ENCODE results near the gene CACTIN. TPM values are rescaled to one million over a fixed set of nuclear protein-coding genes. Genes with fewer than 3 reads are reported as not detected.
A peak's percentile ranks its signal among the peaks of the same experiment; 100 is the strongest.
"Not testable (repeated sequence)": the region's sequence is repeated elsewhere in the genome, so short reads cannot be mapped to it uniquely, and the experiment has no call there.

CACTIN gene
- total and polyA plus RNA-seq, 7 donors = 6.2 to 23.9 (median 20.5) TPM

- TF ChIP-seq POLR2AphosphoS5 (IDR thresholded peaks at IDR 0.05) (no peak), EP300 (IDR thresholded peaks at IDR 0.05) (no peak), CTCF (IDR thresholded peaks at IDR 0.05) (no peak), POLR2A (IDR thresholded peaks at IDR 0.05) (no peak)
- Histone ChIP-seq H3K4me1 (no peaks in the 10 kb centered on the region), H3K27ac (peak overlapping the region in 1 of 4 donors; percentile 49), H3K9me3 (no peaks in the 10 kb centered on the region), H3K36me3 (peaks cover 20 to 61% (median 30%) of the 10 kb centered on the region in 4 donors), H3K27me3 (no peaks in the 10 kb centered on the region), H3K4me3 (no peak overlapping the region)
- intact Hi-C loops (cut with DNase I) = no loop called here
- WGBS, 2 donors = 92% methylated on average over 50 of the region's 50 CpGs
- no peak for DNase-seq
These were observed 6.4 kb upstream of the CACTIN start for GRCh38 chr19:3632739-3633558.

- no peak for DNase-seq
- 90 to 91% methylated on average over 16 of the region's 16 CpGs for WGBS, 2 donors
- intact Hi-C loops (cut with DNase I) = no loop called here
- Histone ChIP-seq H3K9me3 (no peaks in the 10 kb centered on the region), H3K4me3 (no peak overlapping the region), H3K27ac (peak overlapping the region in 1 of 4 donors; percentile 49), H3K4me1 (peaks cover 0 to 5% (median 2%) of the 10 kb centered on the region in 4 donors), H3K27me3 (no peaks in the 10 kb centered on the region), H3K36me3 (peaks cover 11 to 52% (median 22%) of the 10 kb centered on the region in 4 donors)
- TF ChIP-seq POLR2A (IDR thresholded peaks at IDR 0.05) (no peak), CTCF (IDR thresholded peaks at IDR 0.05) (no peak)
These were observed 5.5 kb upstream of the CACTIN start for GRCh38 chr19:3632098-3632497.

GRCh38 chr19:3631053-3631861, 4.7 kb upstream of the CACTIN start:
- intact Hi-C loops (cut with DNase I) = no loop called here
- TF ChIP-seq POLR2A (IDR thresholded peaks at IDR 0.05) (no peak), POLR2AphosphoS5 (IDR thresholded peaks at IDR 0.05) (no peak), EP300 (IDR thresholded peaks at IDR 0.05) (no peak), CTCF (IDR thresholded peaks at IDR 0.05) (no peak)
- Histone ChIP-seq H3K27ac (peak overlapping the region in 1 of 4 donors; percentile 49), H3K36me3 (peaks cover 9 to 44% (median 16%) of the 10 kb centered on the region in 4 donors), H3K4me1 (peaks cover 0 to 5% (median 2%) of the 10 kb centered on the region in 4 donors), H3K9me3 (no peaks in the 10 kb centered on the region), H3K4me3 (no peak overlapping the region), H3K27me3 (no peaks in the 10 kb centered on the region)
- DNase-seq = no peak
- 90 to 95% methylated on average over 43 of the region's 43 CpGs for WGBS, 2 donors

GRCh38 chr19:3628766-3629165, 2.2 kb upstream of the CACTIN start:
- intact Hi-C loops (cut with DNase I); H3K4me3 ChIP-seq; H3K9me3 ChIP-seq; DNase-seq; H3K27ac ChIP-seq; H3K27me3 ChIP-seq: not testable (repeated sequence)
- 63 to 77% methylated on average over 9 of the region's 9 CpGs for WGBS, 2 donors
- Histone ChIP-seq H3K36me3 (peaks cover 9 to 32% (median 15%) of the 10 kb centered on the region in 4 donors), H3K4me1 (peaks cover 0 to 29% (median 22%) of the 10 kb centered on the region in 4 donors)

- H3K36me3 ChIP-seq = peaks cover 5 to 33% (median 11%) of the 10 kb centered on the region in 4 donors
- TF ChIP-seq POLR2A (IDR thresholded peaks at IDR 0.05) (no peak), EP300 (IDR thresholded peaks at IDR 0.05) (no peak), POLR2AphosphoS5 (IDR thresholded peaks at IDR 0.05) (peak in 1 of 4 donors; percentile 4)
- intact Hi-C loops (cut with DNase I) = no loop called here
- peak overlapping the region in 3 of 4 donors; percentile 76 to 94 (median 89) for H3K4me3 ChIP-seq
- H3K9me3 ChIP-seq = no peaks in the 10 kb centered on the region
- peaks cover 0 to 29% (median 22%) of the 10 kb centered on the region in 4 donors for H3K4me1 ChIP-seq
- no peak for DNase-seq
- H3K27ac ChIP-seq = peak overlapping the region; percentile 79 to 93 (median 92)
- H3K27me3 ChIP-seq = no peaks in the 10 kb centered on the region
- WGBS, 2 donors = 55 to 58% methylated on average over 7 of the region's 7 CpGs
These were observed 747 bp upstream of the CACTIN start for GRCh38 chr19:3627351-3627723.

All from sigmoid colon (tissue), 7 donors.